ENCODE data around the gene AQP12B.

Gene AQP12B

GRCh38 chr2:240635121-240635997 lies 47.3 kb downstream of the AQP12B start:
- no peak overlapping the region for H3K4me2 ChIP-seq (ENCODE audit: insufficient read depth, low read length, poor library complexity, severe bottlenecking)
- peak overlapping the region; percentile 18 for H3K23ac ChIP-seq (ENCODE audit: low read depth, low read length, poor library complexity)
- DNase-seq (ENCODE audit: low spot score), result no peak

GRCh38 chr2:240632306-240632721 lies 50.4 kb downstream of the AQP12B start:
- no peak overlapping the region for H3K9ac ChIP-seq (ENCODE audit: low read depth, low read length, poor library complexity)
- H2BK12ac ChIP-seq (ENCODE audit: low read length), result no peak overlapping the region
- no peaks in the 10 kb centered on the region for H3K36me3 ChIP-seq (replicated peaks in 1 of 2; ENCODE audit: control insufficient read depth in 2 of 2, insufficient read depth in 2 of 2, low read length in 2 of 2)
- H2AFZ ChIP-seq (ENCODE audit: low read length), result no peak overlapping the region
- H3K14ac ChIP-seq (ENCODE audit: low read length), result no peak overlapping the region
- H3K4me1 ChIP-seq (ENCODE audit: control insufficient read depth in 2 of 2, insufficient read depth in 1 of 2, low read depth in 1 of 2, low read length in 2 of 2), result peaks cover 3 to 5% of the 10 kb centered on the region in 2 donors
- peaks cover 4 to 16% of the 10 kb centered on the region in 2 donors for H3K9me3 ChIP-seq (replicated peaks in 1 of 2; ENCODE audit: control insufficient read depth in 2 of 2, insufficient read depth in 1 of 2, low read depth in 1 of 2, low read length in 2 of 2)
- no peak overlapping the region for H2BK15ac ChIP-seq (ENCODE audit: low read length)
- peaks cover 3% of the 10 kb centered on the region for H3K79me1 ChIP-seq (ENCODE audit: low read depth, low read length)
- no peak overlapping the region for H3K23ac ChIP-seq (ENCODE audit: low read depth, low read length, poor library complexity)
- no peak overlapping the region for H2BK5ac ChIP-seq (ENCODE audit: low read length)
- WGBS, 2 donors (ENCODE audit: extremely low coverage in 2 of 2, insufficient read length in 2 of 2, insufficient replicate concordance in 1 of 2), result no CpG with 5 or more reads among the region's 1 CpG
- peak overlapping the region in 1 of 2 donors; percentile 18 for H3K4me3 ChIP-seq (ENCODE audit: low read length in 2 of 2)
- no peak overlapping the region for H3K18ac ChIP-seq (ENCODE audit: low read length)
- no peak overlapping the region for H3K4me2 ChIP-seq (ENCODE audit: insufficient read depth, low read length, poor library complexity, severe bottlenecking)
- no peak for DNase-seq (ENCODE audit: low spot score)
- no peak overlapping the region for H3K27ac ChIP-seq (replicated peaks; ENCODE audit: low read length)
- no peak overlapping the region for H3K4ac ChIP-seq (ENCODE audit: low read length)
- no peak overlapping the region for H4K8ac ChIP-seq (ENCODE audit: low read depth, low read length)
- H2BK120ac ChIP-seq (ENCODE audit: low read depth, low read length), result no peak overlapping the region
- H4K91ac ChIP-seq (ENCODE audit: low read depth, low read length, poor library complexity), result no peak overlapping the region
- no peaks in the 10 kb centered on the region for H3K27me3 ChIP-seq (ENCODE audit: control insufficient read depth in 3 of 3, insufficient read depth in 3 of 3, low read depth in 1 of 3, low read length in 3 of 3)
- H2AK5ac ChIP-seq (ENCODE audit: low read depth, low read length), result no peak overlapping the region

More at GRCh38 chr2:240635121-240635997, 47.3 kb downstream of the AQP12B start:
- H2AK5ac ChIP-seq (ENCODE audit: low read depth, low read length), result peak overlapping the region; percentile 64
- no peak overlapping the region for H4K91ac ChIP-seq (ENCODE audit: low read depth, low read length, poor library complexity)
- H2BK5ac ChIP-seq (ENCODE audit: low read length), result peak overlapping the region; percentile 3
- no peaks in the 10 kb centered on the region for H3K4me1 ChIP-seq (ENCODE audit: control insufficient read depth in 2 of 2, insufficient read depth in 1 of 2, low read depth in 1 of 2, low read length in 2 of 2)
- peak overlapping the region; percentile 89 for H2BK12ac ChIP-seq (ENCODE audit: low read length)
- no peak overlapping the region for H2BK15ac ChIP-seq (ENCODE audit: low read length)
- H3K9ac ChIP-seq (ENCODE audit: low read depth, low read length, poor library complexity), result no peak overlapping the region
- no peak overlapping the region for H3K14ac ChIP-seq (ENCODE audit: low read length)
- H3K27me3 ChIP-seq (ENCODE audit: control insufficient read depth in 3 of 3, insufficient read depth in 3 of 3, low read depth in 1 of 3, low read length in 3 of 3), result peaks cover 0 to 10% (median 0%) of the 10 kb centered on the region in 3 experiments
- no peaks in the 10 kb centered on the region for H3K36me3 ChIP-seq (replicated peaks in 1 of 2; ENCODE audit: control insufficient read depth in 2 of 2, insufficient read depth in 2 of 2, low read length in 2 of 2)
- peak overlapping the region; percentile 17 for H3K18ac ChIP-seq (ENCODE audit: low read length)
- peaks cover 4 to 16% of the 10 kb centered on the region in 2 donors for H3K9me3 ChIP-seq (replicated peaks in 1 of 2; ENCODE audit: control insufficient read depth in 2 of 2, insufficient read depth in 1 of 2, low read depth in 1 of 2, low read length in 2 of 2)
- H2AFZ ChIP-seq (ENCODE audit: low read length), result no peak overlapping the region
- H2BK120ac ChIP-seq (ENCODE audit: low read depth, low read length), result no peak overlapping the region
- no peak overlapping the region for H3K27ac ChIP-seq (replicated peaks; ENCODE audit: low read length)
- H4K8ac ChIP-seq (ENCODE audit: low read depth, low read length), result no peak overlapping the region
- no peaks in the 10 kb centered on the region for H3K79me1 ChIP-seq (ENCODE audit: low read depth, low read length)
- no peak overlapping the region for H3K4ac ChIP-seq (ENCODE audit: low read length)
- no CpG with 5 or more reads among the region's 6 CpGs for WGBS, 2 donors (ENCODE audit: extremely low coverage in 2 of 2, insufficient read length in 2 of 2, insufficient replicate concordance in 1 of 2)
- H3K4me3 ChIP-seq (ENCODE audit: low read length in 2 of 2), result no peak overlapping the region

GRCh38 chr2:240631548-240632305 lies 51.0 kb downstream of the AQP12B start:
- H3K9me3 ChIP-seq (replicated peaks in 1 of 2; ENCODE audit: control insufficient read depth in 2 of 2, insufficient read depth in 1 of 2, low read depth in 1 of 2, low read length in 2 of 2), result peaks cover 4 to 16% of the 10 kb centered on the region in 2 donors
- no peak for DNase-seq (ENCODE audit: low spot score)

More at GRCh38 chr2:240631548-240632305, 51.0 kb downstream of the AQP12B start:
- no peak overlapping the region for H3K27ac ChIP-seq (replicated peaks; ENCODE audit: low read length)
- peak overlapping the region; percentile 44 for H3K9ac ChIP-seq (ENCODE audit: low read depth, low read length, poor library complexity)
- no peak overlapping the region for H2BK12ac ChIP-seq (ENCODE audit: low read length)
- peak overlapping the region; percentile 21 for H3K14ac ChIP-seq (ENCODE audit: low read length)
- no peaks in the 10 kb centered on the region for H3K27me3 ChIP-seq (ENCODE audit: control insufficient read depth in 3 of 3, insufficient read depth in 3 of 3, low read depth in 1 of 3, low read length in 3 of 3)
- peaks cover 3% of the 10 kb centered on the region for H3K79me1 ChIP-seq (ENCODE audit: low read depth, low read length)
- H3K18ac ChIP-seq (ENCODE audit: low read length), result peak overlapping the region; percentile 76
- H4K91ac ChIP-seq (ENCODE audit: low read depth, low read length, poor library complexity), result no peak overlapping the region
- H3K4me1 ChIP-seq (ENCODE audit: control insufficient read depth in 2 of 2, insufficient read depth in 1 of 2, low read depth in 1 of 2, low read length in 2 of 2), result peaks cover 5 to 9% of the 10 kb centered on the region in 2 donors
- H3K36me3 ChIP-seq (replicated peaks in 1 of 2; ENCODE audit: control insufficient read depth in 2 of 2, insufficient read depth in 2 of 2, low read length in 2 of 2), result no peaks in the 10 kb centered on the region
- H3K23ac ChIP-seq (ENCODE audit: low read depth, low read length, poor library complexity), result no peak overlapping the region
- no peak overlapping the region for H4K8ac ChIP-seq (ENCODE audit: low read depth, low read length)
- WGBS, 2 donors (ENCODE audit: extremely low coverage in 2 of 2, insufficient read length in 2 of 2, insufficient replicate concordance in 1 of 2), result no CpG with 5 or more reads among the region's 11 CpGs
- no peak overlapping the region for H2BK120ac ChIP-seq (ENCODE audit: low read depth, low read length)
- no peak overlapping the region for H2BK5ac ChIP-seq (ENCODE audit: low read length)
- no peak overlapping the region for H3K4ac ChIP-seq (ENCODE audit: low read length)
- no peak overlapping the region for H2AFZ ChIP-seq (ENCODE audit: low read length)
- H2AK5ac ChIP-seq (ENCODE audit: low read depth, low read length), result no peak overlapping the region
- no peak overlapping the region for H3K4me2 ChIP-seq (ENCODE audit: insufficient read depth, low read length, poor library complexity, severe bottlenecking)
- no peak overlapping the region for H2BK15ac ChIP-seq (ENCODE audit: low read length)
- H3K4me3 ChIP-seq (ENCODE audit: low read length in 2 of 2), result peak overlapping the region in 1 of 2 donors; percentile 0
